NCI-H128 (cell line): ENCODE data around the gene ECM1.

Experiments
- DNase-seq: peaks from one replicate; lab custom pipeline; 2025; ENCODE audit not compliant: unreplicated experiment; lab: John Stamatoyannopoulos, UW

The ECM1 gene

DNA sequence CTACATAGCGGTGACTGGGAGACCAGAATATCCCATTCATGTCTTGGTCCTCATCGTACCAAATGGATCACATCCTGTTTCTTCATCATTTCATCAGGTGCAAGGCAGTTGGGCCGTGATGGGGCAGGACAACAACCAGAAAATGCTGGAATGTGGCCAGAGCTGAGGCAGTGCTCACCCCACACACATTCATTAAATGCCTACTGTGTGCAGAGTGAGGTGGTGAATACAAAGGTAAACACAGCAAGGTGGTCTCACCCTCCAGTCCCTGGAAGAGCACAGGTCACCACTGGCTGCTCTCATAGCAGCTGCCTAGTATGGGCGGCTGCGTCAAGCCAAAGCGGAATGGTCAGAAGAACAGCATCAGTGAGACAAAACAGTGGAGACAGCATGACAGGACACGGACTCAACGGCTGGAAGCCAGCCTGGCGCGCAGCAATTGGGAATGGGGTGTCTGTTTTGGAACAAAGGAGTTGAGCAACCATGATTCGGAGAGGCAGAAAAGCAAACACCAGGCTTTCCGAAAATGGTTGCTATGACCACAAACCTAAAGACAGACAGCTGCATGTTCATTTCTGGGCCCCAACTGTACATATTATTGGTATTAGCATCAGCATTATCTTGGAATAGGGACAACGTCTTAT, 35.7 kb downstream of the ECM1 start:
- DNase-seq, result no peak

DNA sequence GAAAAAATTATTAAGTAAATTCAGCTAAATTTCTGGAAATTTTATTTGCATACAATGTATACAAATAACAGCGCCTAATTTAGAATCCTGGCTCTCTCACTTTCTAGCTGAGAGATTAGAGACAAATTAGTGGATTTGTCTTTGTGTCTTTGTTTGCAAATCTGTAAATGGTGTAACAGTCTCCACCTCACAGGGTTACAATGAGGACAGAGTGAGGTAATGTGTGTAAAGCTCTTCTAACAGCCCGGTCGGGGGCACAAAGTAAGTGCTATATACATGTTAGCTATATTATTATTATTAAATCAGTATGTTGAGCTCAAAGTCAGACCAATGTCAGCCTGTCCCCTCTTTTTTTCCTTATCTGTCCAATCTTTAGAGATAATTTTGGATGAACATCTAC, 36.3 kb downstream of the ECM1 start:
- no peak for DNase-seq

DNA sequence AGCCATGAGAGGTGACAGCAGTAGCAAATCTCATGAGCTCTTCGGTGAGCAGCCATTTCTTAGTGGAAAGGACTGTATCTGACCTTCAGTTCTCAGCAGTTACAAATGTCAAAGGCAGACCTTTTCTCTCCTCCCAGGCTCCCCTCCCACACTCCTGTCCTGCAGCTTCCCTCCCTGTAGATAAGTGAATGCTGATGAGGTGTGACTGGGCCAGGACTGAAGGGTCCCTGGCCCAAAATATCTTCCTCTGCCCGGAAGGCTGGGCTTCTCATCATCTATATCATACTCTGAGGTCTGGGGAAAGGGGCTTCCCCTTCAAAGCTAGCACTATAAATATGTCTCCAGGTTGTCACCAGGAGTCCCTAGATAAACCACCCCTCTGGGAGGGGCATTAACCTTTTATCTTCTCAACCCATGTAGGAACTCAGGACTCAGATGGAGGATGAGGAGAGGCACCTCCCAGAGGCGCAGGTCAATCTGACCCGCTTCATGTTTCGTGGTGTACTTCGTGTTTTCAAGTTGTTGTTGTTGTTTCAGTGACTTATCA, 37.6 kb downstream of the ECM1 start:
- DNase-seq, result no peak

DNA sequence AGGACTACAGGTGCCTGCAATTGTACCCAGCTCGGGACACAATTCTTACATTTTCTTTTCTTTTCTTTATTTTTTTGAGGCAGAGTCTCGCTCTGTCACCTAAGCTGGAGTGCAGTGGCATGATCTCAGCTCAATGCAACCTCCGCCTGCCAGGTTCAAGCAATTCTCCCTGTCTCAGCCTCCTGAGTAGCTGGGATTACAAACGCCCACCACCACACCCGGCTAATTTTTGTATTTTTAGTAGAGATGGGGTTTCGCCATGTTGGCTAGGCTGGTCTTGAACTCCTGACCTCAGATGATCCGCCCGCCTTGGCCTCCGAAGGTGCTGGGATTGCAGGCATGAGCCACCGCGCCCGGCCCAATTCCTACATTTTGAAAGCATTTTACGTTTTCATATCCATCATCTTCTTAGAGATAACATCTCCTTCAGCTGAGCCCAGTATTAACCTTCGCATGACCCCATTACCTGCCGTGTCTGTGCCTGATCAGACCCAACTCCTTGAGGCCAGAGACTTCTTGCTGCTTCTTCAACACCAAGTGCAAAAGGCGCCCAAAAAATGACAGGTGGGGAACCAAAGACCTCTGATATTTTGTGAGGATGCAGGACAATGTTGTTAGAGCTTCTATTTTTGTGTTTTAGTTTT, 38.5 kb downstream of the ECM1 start:
- no peak for DNase-seq

DNA sequence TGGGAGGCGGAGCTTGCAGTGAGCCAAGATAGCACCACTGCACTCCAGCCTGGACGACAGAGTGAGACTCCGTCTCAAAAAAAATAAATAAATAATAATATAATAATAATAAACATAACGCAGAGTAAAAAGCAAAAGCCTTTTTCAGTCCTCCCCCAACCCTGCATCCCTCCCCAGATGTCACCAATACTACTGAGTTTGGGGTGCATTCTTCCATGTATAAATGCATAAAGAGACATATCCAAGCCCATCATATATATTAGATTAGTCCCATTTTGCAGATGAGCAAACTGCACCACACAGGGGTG, 40.4 kb downstream of the ECM1 start:
- DNase-seq, result no peak

DNA sequence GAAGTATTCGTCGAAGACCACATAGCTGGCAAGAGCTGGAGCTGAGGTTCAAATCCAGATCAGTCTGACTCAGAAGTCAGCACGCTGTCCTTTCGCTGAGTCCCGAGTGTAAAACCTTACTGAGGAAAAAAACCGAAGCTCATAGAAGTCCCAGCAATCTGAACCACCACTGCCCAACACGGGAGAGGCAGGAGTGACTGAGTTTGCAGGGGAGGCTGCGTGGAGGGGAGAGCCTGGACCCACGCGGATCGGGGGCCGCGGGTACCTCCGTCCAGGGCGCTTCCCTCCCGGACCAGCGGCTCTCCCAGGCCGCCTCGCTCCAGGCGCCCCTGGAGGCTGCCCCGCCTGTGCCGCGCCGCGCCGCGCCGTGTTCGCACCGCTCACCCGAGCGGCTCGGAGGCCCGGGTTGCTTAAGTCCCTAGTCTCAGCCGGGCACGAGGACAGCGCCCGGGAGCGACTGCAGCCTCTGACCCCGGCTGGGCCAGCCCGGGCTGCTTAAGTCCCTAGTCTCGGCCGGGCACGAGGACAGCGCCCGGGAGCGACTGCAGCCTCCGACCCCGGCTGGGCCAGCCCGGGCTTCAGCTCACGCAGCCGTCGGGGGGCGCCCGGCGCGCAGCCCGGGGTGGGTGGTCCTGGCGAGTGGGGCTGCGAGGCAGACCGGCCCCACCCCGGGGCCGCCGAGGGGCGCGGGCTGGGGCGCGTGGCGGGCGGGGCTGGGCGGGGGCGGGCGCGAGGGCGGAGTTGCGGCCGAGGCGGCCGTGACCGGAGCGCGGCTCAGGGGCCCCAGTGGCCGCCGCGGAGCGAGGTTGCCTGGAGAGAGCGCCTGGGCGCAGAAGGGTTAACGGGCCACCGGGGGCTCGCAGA, 41.0 kb downstream of the ECM1 start, which contains the start of gene ADAMTSL4:
ADAMTSL4 (plus strand) TSS at position 777 of the 864 bp plus-strand sequence. CDS start 2,881 bp downstream, outside the sequence.
- no peak for DNase-seq

DNA sequence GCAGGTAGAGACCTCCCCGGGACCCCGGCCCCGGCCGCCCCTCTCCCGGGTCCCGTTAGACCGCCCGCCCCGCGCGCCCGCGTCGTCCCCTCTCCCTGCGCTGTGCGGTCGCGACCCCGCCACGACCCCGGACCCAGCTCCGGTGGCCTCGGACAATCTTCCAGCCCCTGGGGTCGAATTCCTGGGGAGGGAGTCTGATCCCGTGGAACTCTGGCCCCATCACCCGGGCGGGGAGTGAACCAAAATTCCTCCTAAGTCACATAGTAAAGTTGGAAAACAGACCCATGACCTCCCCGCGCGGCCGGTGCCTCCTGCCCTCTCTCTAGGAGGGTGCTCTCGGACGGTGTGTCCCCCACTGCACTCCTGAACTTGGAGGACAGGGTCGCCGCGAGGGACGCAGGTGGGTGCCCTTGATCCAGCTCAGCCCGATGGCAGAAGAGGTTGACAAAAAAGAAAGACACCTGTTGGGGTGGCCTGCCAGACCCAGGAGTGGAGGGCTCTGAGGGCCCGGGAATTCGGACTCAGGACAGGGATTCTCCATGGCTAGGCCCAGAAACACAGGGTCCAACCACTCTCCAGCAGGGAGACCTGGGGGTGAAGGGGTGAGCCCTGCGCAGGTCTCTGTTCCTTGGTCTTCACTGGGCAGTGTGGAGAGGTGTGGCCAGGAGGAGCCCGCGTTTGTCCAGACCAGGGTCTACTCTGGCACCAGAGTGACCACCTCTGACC, 41.8 kb downstream of the ECM1 start:
- DNase-seq, result no peak

DNA sequence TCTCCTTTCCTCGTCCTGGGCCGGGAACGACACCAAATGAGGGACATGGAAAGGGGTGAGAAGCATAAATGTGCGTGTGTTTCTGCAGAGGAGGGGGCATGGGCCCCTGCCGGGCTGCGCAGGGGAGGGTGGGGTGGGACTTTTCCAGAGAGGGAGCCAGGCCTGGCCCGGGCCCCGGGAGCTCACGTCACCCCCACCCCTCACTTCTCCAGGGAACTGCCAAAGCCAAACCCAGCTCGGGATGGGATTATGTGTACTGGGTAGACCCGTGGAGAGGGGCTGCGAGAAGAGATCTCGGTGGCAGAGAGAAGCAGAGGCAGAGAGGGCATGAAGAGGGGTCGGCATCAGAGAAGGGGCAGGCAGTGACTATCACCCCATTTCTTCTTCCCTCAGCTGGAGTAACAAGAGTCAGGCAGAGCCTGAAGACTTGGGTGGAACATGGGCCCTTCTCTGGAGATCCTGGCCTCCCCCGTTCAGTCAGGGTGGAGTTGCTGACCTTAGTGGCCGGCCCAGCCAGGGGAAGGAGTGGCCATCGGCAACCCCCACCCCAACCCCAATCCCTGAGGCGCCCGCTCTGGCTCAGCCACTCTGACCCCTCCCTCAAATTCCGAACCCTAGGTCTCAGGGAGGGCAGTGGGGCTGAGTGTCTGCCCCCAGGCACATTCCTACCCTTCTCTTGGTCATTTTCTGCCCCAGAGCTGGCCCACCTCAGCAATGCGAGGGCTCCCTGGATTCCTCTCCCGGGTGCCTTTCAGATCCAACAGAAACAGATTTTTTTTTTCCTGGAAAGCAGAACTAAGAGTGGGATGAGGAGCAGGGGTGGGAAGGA, 42.5 kb downstream of the ECM1 start:
- DNase-seq, result no peak

DNA sequence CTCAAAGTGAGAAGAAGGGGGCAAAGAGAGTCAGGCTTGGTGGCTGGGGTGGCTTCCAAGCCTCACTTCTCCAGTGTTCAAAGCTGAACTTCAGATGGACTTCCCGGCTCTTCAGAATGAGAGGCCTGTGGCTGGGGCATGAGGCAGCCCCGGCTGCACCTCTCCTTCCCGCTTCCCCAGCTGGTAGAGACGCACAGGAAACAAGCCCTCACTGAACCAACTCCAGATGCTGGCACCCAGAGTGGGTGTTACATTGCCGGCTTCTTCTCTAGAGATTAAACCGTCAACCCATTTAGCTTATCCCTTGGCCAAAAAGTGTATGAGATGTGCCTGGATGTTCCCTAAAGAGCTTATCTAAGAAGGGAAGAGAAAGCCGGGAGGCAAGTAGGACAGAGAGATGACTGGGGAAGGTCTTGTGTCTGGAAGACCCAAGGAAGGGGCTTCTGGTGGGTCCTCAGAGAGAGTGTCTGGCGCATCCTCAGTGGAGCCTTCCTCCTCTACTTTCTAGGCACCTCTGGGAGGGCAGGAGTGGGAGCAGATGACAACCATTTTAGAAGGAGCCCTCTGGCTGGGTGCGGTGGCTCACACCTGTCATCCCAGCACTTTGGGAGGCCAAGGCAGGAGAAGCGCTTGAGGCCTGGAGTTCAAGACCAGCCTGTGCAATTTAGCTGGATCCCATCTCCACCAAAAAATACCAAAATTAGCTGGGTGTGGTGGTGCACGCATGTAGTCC, 43.3 kb downstream of the ECM1 start:
- DNase-seq, result no peak

DNA sequence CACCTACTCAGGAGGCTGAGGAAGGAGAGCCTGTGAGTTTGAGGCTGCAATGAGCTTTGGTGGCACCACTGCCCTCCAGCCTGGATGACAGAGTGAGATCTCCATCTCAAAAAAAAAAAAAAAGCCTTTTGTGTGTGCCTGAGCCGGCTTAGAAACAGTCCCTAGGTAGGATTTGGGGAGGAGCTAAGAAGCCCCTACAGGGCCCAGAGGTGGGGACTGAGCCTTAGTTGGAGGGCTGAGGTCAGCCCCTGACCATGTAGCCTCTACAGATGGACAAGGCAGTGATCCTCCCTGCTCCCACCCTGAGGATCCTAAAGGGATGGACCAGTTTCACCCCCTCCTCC, 43.8 kb downstream of the ECM1 start:
- DNase-seq, result no peak

DNA sequence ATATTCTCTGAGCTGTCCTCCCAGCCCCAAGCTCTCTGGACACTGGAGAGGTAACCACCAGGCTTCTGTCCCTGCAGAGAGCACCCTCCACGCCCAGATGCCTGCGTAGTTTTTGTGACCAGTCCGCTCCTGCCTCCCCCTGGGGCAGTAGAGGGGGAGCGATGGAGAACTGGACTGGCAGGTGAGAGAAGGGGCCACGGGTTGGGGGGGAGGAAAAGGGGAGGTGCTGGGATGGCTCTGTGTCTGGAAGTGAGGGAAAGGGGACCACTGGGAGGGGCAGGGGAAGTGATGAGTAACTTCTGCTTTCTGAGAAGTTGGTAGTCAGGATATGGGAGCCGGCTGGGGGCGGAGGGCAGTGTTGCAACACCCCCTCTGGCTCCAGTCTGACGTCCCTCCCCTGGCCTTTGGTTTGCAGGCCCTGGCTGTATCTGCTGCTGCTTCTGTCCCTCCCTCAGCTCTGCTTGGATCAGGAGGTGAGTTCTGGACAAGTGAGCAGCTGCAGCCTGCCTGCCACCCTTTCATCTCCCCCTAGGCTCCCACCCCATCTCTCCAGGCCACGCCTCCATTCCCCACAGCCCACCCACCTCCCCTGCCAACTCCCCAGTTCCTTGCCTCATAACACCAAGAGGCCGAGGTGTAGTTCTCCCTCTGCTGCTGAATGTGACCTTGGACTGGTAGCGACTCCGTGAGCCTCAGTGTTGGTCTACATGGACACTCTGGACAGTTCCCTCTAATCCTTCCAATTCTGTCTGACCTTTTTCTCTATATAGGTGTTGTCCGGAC, 44.4 kb downstream of the ECM1 start:
- DNase-seq, result no peak

DNA sequence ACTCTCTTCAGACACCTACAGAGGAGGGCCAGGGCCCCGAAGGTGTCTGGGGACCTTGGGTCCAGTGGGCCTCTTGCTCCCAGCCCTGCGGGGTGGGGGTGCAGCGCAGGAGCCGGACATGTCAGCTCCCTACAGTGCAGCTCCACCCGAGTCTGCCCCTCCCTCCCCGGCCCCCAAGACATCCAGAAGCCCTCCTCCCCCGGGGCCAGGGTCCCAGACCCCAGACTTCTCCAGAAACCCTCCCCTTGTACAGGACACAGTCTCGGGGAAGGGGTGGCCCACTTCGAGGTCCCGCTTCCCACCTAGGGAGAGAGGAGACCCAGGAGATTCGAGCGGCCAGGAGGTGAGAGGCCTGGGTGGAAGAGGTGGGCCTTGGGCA, 45.0 kb downstream of the ECM1 start:
- DNase-seq, result no peak

DNA sequence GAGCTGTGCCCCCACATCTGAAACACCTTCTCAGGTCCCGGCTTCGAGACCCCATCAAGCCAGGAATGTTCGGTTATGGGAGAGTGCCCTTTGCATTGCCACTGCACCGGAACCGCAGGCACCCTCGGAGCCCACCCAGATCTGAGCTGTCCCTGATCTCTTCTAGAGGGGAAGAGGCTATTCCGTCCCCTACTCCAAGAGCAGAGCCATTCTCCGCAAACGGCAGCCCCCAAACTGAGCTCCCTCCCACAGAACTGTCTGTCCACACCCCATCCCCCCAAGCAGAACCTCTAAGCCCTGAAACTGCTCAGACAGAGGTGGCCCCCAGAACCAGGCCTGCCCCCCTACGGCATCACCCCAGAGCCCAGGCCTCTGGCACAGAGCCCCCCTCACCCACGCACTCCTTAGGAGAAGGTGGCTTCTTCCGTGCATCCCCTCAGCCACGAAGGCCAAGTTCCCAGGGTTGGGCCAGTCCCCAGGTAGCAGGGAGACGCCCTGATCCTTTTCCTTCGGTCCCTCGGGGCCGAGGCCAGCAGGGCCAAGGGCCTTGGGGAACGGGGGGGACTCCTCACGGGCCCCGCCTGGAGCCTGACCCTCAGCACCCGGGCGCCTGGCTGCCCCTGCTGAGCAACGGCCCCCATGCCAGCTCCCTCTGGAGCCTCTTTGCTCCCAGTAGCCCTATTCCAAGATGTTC, 45.6 kb downstream of the ECM1 start:
- DNase-seq, result no peak

DNA sequence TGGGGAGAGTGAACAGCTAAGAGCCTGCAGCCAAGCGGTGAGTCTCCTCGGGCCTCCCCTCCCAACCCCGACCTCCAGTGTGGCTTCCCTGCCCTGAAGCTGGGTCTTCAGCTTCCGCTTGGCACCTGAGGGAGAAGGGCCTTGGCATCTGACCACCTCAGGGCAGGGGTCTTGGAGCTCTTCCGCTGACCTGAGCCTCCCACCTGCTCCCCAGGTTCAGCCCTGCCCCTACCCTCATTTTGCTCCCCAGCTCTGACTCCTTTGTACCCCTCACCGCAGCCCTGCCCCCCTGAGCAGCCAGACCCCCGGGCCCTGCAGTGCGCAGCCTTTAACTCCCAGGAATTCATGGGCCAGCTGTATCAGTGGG, 46.2 kb downstream of the ECM1 start:
- no peak for DNase-seq

DNA sequence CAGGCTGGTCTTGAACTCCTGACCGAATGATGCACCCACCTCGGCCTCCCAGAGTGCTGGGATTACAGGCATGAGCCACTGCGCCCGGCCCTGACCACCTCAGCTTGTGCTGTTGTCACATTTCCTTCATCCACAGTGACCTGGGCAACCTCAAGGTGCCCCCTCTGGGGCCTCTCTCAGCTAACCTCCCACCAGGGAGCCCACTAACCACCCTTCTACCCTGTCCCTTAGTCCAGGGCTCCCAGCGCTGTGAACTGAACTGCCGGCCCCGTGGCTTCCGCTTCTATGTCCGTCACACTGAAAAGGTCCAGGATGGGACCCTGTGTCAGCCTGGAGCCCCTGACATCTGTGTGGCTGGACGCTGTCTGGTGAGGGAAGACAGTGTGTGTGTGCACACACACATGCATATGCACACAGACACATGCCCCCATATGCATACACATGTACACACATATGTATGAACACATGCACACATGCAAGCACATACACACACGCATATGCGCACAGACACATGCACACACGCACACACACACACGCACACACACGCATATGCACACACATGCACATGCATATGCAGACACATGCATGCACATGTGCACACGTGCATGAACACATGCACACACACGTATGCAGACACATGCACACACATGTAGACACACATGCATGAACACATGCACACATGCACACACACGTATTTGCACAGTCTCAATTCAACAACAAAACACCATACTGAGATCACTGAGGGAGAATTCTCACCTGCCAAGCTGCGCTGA, 47.5 kb downstream of the ECM1 start:
- DNase-seq, result no peak

DNA sequence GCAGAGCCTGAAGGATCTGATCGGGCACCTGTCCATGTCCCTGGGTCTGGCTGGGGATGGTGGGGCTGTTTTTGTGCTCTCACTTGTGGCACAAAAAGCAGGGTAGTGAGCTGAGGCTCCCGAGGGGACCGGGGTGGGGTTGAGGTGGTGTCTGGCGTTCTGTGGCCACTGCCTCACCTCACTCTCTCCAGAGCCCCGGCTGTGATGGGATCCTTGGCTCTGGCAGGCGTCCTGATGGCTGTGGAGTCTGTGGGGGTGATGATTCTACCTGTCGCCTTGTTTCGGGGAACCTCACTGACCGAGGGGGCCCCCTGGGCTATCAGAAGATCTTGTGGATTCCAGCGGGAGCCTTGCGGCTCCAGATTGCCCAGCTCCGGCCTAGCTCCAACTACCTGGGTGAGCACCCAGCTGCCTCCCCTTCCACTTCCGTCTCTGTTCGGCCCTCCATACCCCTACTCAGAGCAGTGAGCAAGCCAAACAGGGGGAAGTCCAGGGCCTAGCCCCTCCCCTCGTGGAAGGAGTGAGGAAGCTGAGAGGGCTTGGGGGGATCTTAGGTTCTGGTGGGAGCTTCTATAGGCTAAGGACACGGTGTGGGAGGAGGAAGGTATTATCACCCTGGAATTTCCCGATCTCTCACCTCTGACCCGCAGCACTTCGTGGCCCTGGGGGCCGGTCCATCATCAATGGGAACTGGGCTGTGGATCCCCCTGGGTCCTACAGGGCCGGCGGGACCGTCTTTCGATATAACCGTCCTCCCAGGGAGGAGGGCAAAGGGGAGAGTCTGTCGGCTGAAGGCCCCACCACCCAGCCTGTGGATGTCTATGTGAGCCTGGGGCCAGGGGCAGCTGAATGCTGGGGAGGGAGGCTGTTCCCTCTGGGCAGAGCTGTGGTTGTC, 48.3 kb downstream of the ECM1 start:
- DNase-seq, result no peak

DNA sequence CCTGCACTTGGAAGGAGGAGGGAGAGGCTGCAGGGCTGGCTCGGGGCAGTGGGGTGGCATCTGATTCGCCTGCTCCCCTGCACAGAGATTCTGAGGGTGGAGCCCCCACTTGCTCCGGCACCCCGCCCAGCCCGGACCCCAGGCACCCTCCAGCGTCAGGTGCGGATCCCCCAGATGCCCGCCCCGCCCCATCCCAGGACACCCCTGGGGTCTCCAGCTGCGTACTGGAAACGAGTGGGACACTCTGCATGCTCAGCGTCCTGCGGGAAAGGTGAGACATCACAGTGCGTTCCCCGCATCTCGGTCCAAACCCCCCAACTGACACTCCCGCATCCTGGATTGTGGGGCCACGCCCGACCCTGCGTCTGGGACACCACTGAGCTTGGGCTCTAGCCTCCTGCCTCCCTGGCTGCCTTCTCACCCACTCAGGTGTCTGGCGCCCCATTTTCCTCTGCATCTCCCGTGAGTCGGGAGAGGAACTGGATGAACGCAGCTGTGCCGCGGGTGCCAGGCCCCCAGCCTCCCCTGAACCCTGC, 49.2 kb downstream of the ECM1 start:
- no peak for DNase-seq
